NCI-H446 treated with DMSO at 0.1 percent for 48 hours (cell line): ENCODE measurements around the gene LRMDA.
"Not testable (repeated sequence)": the region's sequence is repeated elsewhere in the genome, so short reads cannot be mapped to it uniquely, and the experiment has no call there.

ENCODE experiments used
- DNase-seq: peaks from one replicate; lab custom pipeline; 2025; lab: John Stamatoyannopoulos, UW

LRMDA gene

GRCh38 chr10:76554478-76554877, 1123.1 kb downstream of the LRMDA start:
- no peak for DNase-seq

DNA sequence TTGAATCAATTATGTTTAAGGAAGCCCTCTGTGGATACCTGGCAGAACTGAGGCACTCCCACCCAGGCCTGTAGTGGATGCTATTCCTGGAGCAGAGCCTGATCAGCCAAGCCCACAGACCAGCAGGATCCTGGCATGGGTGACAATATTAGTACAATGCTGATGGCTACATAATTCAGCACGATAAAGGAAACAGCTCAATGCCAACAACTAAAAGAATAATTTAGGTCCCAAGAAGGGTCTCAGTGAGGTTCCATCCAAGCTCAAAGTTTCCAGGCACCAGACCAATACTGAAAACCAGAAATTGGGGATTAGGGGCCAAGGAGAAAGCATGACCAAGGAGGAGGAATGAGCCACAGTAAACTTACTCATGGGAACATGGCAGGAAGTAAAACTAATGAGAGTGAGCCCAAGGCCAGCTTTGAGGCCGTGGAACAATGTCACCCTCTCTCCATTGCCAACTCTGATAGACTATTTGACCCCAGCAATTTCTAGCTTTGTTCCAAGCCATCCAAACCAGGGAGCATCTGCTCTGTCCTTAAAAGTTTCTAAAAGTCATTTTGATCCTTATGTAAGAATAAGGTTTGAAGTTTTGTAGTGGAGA, 1123.7 kb downstream of the LRMDA start:
- no peak for DNase-seq

DNA sequence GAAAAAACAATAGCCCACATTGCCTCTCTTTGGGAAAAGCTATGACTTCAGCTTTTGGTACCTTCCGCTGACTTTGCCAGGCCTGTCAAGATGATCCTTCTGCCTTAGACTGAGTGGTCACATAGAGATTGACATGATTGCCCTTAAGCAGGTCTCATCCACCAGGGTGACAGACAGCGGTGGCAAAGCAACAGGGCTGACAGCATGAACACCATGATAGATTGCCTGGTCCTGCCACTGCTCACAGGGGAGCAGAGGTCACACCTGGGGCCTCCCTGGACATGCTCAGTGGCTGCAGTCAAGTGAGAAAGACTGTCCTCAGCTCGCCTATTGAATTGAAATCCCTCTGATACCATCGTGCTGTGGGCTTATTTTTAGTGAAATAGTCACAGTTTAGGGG, 1125.9 kb downstream of the LRMDA start:
- DNase-seq, result no peak

DNA sequence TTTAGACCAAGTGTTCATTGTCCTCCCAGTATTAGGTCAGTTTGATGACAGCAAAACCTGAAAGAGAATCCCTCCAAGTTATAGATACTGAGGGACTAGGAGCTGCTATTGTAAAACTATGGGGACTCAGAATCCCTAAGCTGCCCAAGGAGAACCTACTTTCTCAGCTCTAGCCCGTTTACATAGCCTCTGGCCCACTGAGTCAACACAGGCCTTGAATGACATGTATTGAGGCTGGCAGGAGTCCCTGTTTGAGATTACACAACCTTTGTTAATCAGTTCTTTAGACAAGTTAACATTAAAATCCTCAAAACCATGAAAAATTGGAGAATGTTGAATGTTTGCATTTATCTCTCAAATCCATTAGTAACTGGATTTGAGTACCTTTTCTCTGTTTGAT, 1127.2 kb downstream of the LRMDA start:
- DNase-seq, result no peak

DNA sequence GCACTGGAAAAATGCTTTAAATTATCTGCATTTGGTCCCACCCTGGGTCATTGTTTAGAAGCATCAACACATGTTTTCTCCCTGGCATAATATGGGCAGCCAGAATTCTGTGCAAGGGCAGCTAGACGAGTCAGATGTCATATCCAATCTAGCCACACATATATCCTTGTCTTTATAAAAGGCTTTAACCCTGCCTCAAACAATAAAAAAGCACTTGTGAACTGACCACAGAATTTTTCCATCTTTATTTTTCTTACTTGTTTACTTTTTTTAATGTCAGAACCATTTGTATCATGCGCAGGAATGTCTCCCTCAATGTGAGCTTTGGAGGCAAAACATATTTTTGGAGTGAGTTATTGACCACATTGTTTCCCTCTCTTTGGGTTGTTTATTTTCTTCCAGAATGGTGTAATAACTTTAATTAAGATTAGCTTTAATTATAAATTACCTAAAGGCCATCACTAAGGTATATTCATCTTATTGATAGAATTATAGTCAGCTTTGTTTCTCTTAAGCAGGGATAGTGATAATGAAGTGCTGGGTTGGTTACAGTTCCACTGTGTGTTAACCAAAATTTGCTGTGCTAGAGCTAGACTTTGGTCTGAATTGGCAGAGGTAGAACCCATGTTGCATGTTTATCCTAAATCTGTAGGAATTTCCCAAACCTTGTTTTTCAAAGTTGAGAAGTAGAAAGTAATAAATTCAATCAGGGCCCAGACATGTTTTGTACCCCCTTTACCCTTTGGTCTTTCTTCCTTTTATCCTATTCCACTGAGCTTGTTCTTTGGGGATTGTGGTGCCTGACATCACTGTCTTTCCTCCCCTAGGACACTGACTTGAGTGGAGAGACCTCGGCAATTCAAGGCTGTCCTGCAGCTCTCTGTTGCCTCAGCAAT, 1127.8 kb downstream of the LRMDA start:
- DNase-seq, result no peak

- DNase-seq, result no peak
Observed at GRCh38 chr10:76559892-76560220, 1128.4 kb downstream of the LRMDA start.

GRCh38 chr10:76560338-76560737, 1128.9 kb downstream of the LRMDA start:
- DNase-seq, result no peak

- DNase-seq, result no peak
Observed at GRCh38 chr10:76563286-76563685, 1131.9 kb downstream of the LRMDA start.

GRCh38 chr10:76572021-76572420, 1140.6 kb downstream of the LRMDA start:
- no peak for DNase-seq

GRCh38 chr10:76576276-76576962, 1145.0 kb downstream of the LRMDA start:
- no peak for DNase-seq

DNA sequence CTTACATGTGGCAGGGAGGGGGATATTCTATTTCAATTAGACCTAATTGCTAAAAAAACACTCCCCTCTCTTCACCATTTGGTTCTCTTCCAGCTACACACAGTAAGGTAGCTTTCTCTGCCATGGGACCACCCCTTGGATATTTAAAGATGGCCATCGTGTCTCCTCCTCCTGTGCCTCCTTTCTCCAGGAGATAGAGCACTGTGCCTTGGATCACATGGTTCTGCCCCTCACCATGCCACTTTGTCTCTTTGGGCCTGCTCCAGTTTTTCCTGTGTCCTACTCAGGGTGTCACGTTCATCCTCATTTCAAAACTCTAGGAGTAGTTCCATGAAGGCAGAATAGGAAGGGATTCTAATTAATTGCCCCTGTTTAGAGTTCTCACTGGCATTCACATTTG, 1146.0 kb downstream of the LRMDA start:
- no peak for DNase-seq

- DNase-seq, result peak; percentile 37
Observed at GRCh38 chr10:76581506-76582256, 1150.3 kb downstream of the LRMDA start.

DNA sequence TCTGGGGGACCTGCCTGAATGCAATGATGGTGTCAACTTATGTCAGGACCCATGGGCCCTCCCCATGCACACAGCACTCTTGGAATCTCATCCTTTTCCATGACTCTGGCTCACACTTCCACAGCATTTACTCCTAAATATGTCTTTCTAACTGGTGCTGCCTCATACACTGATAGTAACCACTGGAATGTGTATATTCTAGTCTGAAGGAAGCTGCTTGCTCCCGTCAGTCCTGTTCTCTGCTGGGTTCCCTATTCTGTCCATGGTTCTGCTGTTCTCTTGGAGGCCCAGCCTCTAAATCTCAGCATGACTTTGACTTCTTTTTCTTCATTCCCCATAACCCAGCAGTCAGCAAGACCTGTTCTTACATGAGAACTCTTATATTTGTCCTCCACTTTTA, 1151.1 kb downstream of the LRMDA start:
- no peak for DNase-seq

- no peak for DNase-seq
Observed at GRCh38 chr10:76583711-76584161, 1152.3 kb downstream of the LRMDA start.

GRCh38 chr10:76584466-76584865, 1153.0 kb downstream of the LRMDA start:
- not testable (repeated sequence) for DNase-seq
